Calu3 (cell line): ENCODE measurements around the gene RIC8B. TPM values are rescaled to one million over a fixed set of nuclear protein-coding genes. Genes with fewer than 3 reads are reported as not detected.
A peak's percentile ranks its signal among the peaks of the same experiment; 100 is the strongest.
"Not testable (repeated sequence)": the region's sequence is repeated elsewhere in the genome, so short reads cannot be mapped to it uniquely, and the experiment has no call there.

Source experiments
- Bru-seq: library from RNA; stranded (reverse); fragments of 400-500 nt; gene quantifications from one replicate; lab custom pipeline; 2021; lab: Mats Ljungman, UMichigan
- BruChase-seq, 2 experiments: library from RNA; stranded (reverse); fragments of 400-500 nt; gene quantifications; one replicate each; lab custom pipeline; 2021; lab: Mats Ljungman, UMichigan
- BruUV-seq: library from RNA; stranded (reverse); fragments of 400-500 nt; replicated peaks from 2 replicates; lab custom pipeline; 2021; lab: Mats Ljungman, UMichigan
- CTCF ChIA-PET: fragments of 300-600 bp; sonication (Branson Sonifier 250); formaldehyde crosslinking; loops from one replicate; lab custom pipeline; 2022; ENCODE audit warnings: antibody characterized with exemption; lab: Charles Lee
- DNase-seq: peaks from one replicate; pipeline ENCODE4 v3.0.0; 2022
- H3K27ac Mint-ChIP-seq: one replicate; pipeline ENCODE4 v1.8.0; 2022; ENCODE audit warnings: mixed read lengths; ENCODE audit not compliant: unreplicated experiment
- H3K27me3 Mint-ChIP-seq: one replicate; pipeline ENCODE4 v1.8.0; 2022; ENCODE audit warnings: mixed read lengths; ENCODE audit not compliant: unreplicated experiment
- H3K36me3 Mint-ChIP-seq: one replicate; pipeline ENCODE4 v1.8.0; 2022; ENCODE audit warnings: mild to moderate bottlenecking, moderate library complexity, mixed read lengths; ENCODE audit not compliant: insufficient read depth, unreplicated experiment
- H3K4me1 Mint-ChIP-seq: one replicate; pipeline ENCODE4 v1.8.0; 2022; ENCODE audit warnings: mild to moderate bottlenecking, low read depth, mixed read lengths; ENCODE audit not compliant: unreplicated experiment
- H3K4me3 Mint-ChIP-seq: one replicate; pipeline ENCODE4 v1.8.0; 2022; ENCODE audit warnings: mild to moderate bottlenecking, low read depth, moderate library complexity, mixed read lengths; ENCODE audit not compliant: unreplicated experiment
- H3K9me3 Mint-ChIP-seq: one replicate; pipeline ENCODE4 v1.8.0; 2022; ENCODE audit warnings: low read depth, mixed read lengths; ENCODE audit not compliant: unreplicated experiment
- CTCF ChIP-seq: fragments of 200-600 bp; IDR thresholded peaks from one replicate; pipeline ENCODE4 v1.8.0; 2022; ENCODE audit warnings: antibody characterized with exemption; ENCODE audit not compliant: unreplicated experiment
- intact Hi-C: fragments of 100-400 bp; cut with micrococcal nuclease; formaldehyde crosslinking; loops from one replicate; pipeline ENCODE4 v1.10.0; 2022; ENCODE audit not compliant: unreplicated experiment
- long read RNA-seq: library from polyadenylated mRNA; stranded (forward); transcript quantifications from one replicate; pipeline ENCODE4 v2.0.0, GENCODE V29; 2022
- total RNA-seq: library from RNA; stranded (reverse); gene quantifications from 2 replicates; pipeline ENCODE4 v1.2.3, GENCODE V29; 2022

Gene RIC8B
- 28.5 and 30.9 TPM in 2 replicates for total RNA-seq
- percentile 88 among the genes with signal in this experiment for Bru-seq, nascent RNA
- BruChase-seq, experiment 1, labeled RNA remaining after a 6-hour chase = percentile 63 among the genes with signal in this experiment
- percentile 68 among the genes with signal in this experiment for BruChase-seq, experiment 2, labeled RNA remaining after a 2-hour chase
- long read RNA-seq, full-length matches to known transcripts = 11 of 24 reads
- long read RNA-seq, partial matches to known transcripts = 3 of 24 reads
- long read RNA-seq, other reads (novel, unspliced or antisense) = 10 of 24 reads

- Mint-ChIP-seq H3K27ac (peak within 1 kb of the TSS; percentile 97), H3K4me3 (peak within 1 kb of the TSS; percentile 95), H3K27me3 (no peaks in the 10 kb centered on the region), H3K4me1 (peaks cover 47% of the 10 kb centered on the region), H3K9me3 (no peaks in the 10 kb centered on the region), H3K36me3 (peaks cover 34% of the 10 kb centered on the region)
- peak; percentile 98 for DNase-seq
- intact Hi-C loops = loop anchor here (1.0 to 5.0 kb wide), 3 partner anchors 66 to 142 kb away; no protein-coding TSS in a partner anchor
- no TSS peak for BruUV-seq
- TF ChIP-seq CTCF = no peak
- CTCF ChIA-PET = no interaction called here
Measured at GRCh38 chr12:106774005-106774807, at the start of gene RIC8B. Gene RIC8B, plus strand, starts transcription at chr12:106774682. Its CDS starts 64 bp downstream, at chr12:106774746.

- Mint-ChIP-seq H3K27ac (no peak overlapping the region), H3K27me3 (no peaks in the 10 kb centered on the region), H3K4me3 (no peak overlapping the region), H3K9me3 (no peaks in the 10 kb centered on the region), H3K4me1 (no peaks in the 10 kb centered on the region), H3K36me3 (no peaks in the 10 kb centered on the region)
- DNase-seq = no peak
- intact Hi-C loops = no loop called here
- no peak for TF ChIP-seq CTCF
- BruUV-seq = no TSS peak
- CTCF ChIA-PET = no interaction called here
Measured at GRCh38 chr12:106724934-106725333, 49.5 kb upstream of the RIC8B start.

DNA sequence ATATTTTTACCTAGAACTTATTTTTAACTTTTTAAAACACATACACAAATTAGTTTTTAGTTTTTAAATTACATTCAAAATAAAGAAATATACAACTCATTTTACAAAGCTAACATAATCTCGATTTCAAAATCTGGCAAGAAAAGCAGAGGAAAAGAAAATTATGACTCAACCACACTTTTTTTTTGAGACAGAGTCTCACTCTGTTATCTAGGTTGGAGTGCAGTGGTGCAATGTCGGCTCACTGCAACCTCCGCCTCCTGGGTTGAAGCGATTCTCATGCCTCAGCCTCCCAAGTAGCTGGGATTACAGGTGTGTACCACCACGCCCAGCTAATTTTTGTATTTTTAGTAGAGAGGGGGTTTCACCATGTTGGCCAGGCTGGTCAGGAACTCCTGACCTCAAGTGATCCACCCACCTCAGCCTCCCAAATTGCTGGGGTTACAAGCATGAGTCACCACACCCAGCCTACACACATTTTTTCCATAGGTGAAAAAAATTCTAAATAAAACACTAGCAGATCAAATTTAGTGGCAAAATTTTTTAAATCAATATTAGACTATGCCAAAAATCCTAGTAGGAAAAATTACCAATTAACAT lies 47.8 kb upstream of the RIC8B start:
- H3K4me3 Mint-ChIP-seq, H3K9me3 Mint-ChIP-seq, H3K27me3 Mint-ChIP-seq, DNase-seq, H3K4me1 Mint-ChIP-seq, H3K36me3 Mint-ChIP-seq, H3K27ac Mint-ChIP-seq, BruUV-seq, CTCF ChIA-PET, intact Hi-C loops: not testable (repeated sequence)

GRCh38 chr12:106729611-106730010 lies 44.9 kb upstream of the RIC8B start:
- Mint-ChIP-seq H3K27ac (no peak overlapping the region), H3K27me3 (no peaks in the 10 kb centered on the region), H3K4me1 (no peaks in the 10 kb centered on the region), H3K36me3 (no peaks in the 10 kb centered on the region), H3K9me3 (no peaks in the 10 kb centered on the region), H3K4me3 (no peak overlapping the region)
- CTCF ChIA-PET = no interaction called here
- TF ChIP-seq CTCF = no peak
- BruUV-seq = no TSS peak
- intact Hi-C loops = no loop called here
- no peak for DNase-seq
